Breast epithelium (tissue), 3 donors: Measurements from ENCODE around the gene DENND6A.

Source experiments
- POLR2A ChIP-seq: fragments of 450-650 bp; IDR thresholded peaks from one replicate; pipeline ENCODE4 v1.6.1; 2016; ENCODE audit warnings: antibody characterized with exemption, mild to moderate bottlenecking, moderate library complexity
- POLR2AphosphoS5 ChIP-seq, 3 donors: sonication (generic); formaldehyde crosslinking; IDR thresholded peaks; one replicate each; pipeline ENCODE4 v1.6.1; 2017; ENCODE audit warnings: antibody characterized with exemption in 3 of 3
- TF ChIP-seq, protein P1 (sequence below), 3 donors: fragments of 450-650 bp; IDR thresholded peaks; one replicate each; pipeline ENCODE4 v1.5.1; 2016 to 2017; ENCODE audit warnings: antibody characterized with exemption in 3 of 3, mild to moderate bottlenecking in 3 of 3, moderate library complexity in 3 of 3

DNA sequence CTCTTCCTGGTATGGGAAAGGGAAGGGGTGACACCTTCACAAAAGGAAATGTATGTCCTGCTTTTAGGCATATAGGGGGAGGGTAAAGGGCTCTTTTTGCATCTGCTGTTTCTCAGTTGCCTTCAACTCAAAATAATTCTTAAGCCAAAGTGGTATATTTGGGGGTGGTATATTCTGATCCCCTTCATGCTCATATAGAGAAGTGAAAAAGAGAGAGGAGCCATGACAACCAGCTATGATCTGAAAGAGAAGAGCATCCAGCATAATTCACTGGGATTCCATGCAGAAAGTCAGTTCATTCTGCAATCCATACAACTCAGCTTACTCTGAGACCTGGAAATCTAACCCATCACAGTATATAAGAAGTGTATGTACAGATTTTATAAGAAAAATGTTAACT lies 22.3 kb downstream of the DENND6A start:
- TF ChIP-seq, protein P1, sequence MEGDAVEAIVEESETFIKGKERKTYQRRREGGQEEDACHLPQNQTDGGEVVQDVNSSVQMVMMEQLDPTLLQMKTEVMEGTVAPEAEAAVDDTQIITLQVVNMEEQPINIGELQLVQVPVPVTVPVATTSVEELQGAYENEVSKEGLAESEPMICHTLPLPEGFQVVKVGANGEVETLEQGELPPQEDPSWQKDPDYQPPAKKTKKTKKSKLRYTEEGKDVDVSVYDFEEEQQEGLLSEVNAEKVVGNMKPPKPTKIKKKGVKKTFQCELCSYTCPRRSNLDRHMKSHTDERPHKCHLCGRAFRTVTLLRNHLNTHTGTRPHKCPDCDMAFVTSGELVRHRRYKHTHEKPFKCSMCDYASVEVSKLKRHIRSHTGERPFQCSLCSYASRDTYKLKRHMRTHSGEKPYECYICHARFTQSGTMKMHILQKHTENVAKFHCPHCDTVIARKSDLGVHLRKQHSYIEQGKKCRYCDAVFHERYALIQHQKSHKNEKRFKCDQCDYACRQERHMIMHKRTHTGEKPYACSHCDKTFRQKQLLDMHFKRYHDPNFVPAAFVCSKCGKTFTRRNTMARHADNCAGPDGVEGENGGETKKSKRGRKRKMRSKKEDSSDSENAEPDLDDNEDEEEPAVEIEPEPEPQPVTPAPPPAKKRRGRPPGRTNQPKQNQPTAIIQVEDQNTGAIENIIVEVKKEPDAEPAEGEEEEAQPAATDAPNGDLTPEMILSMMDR (IDR thresholded peaks at IDR 0.05): no peak
- TF ChIP-seq POLR2A (no peak), POLR2AphosphoS5 (IDR thresholded peaks at IDR 0.05) (no peak)
